ENCODE measurements around the gene GLIS1. TPM values are rescaled to one million over a fixed set of nuclear protein-coding genes. Genes with fewer than 3 reads are reported as not detected.

Gene GLIS1
- total RNA-seq, 1 experiment from 2014 or later = 0.13 TPM

DNA sequence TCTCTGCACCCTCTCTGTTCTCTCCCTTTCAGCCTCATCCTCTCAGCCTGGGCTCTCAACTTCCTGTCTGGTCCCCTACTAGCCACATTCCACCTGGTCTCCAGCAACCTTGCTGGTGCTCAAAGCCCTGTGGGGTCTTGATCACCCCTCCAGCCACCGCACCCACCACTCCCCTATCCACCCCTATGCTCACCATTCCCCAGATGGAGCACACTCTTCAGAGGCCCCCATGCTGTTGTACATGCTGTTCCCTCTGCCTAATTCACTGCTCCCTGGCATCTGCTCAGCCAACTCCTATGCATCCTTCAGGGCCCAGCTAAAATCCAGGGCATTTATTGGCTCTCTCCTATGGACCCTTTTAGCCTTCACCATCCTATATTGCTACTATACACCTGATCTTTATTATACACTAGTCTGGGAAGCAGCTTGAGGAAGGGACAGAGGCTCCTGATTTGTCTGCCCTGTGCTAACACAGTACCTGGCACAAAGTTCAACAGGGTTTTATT lies 81.0 kb downstream of the GLIS1 start:
- H3K27me3 ChIP-seq (replicated peaks; ENCODE audit: insufficient read depth, low read depth, low read length, poor library complexity) = no peaks in the 10 kb centered on the region
- intact Hi-C loops (cut with micrococcal nuclease; ENCODE audit: unreplicated experiment) = no loop called here
- no peaks in the 10 kb centered on the region for H3K9me3 ChIP-seq (ENCODE audit: low read depth, low read length, poor library complexity, severe bottlenecking)
- no peak overlapping the region for H3K27ac ChIP-seq (ENCODE audit: low read depth, low read length, poor library complexity, severe bottlenecking)
- no peaks in the 10 kb centered on the region for H3K36me3 ChIP-seq (ENCODE audit: insufficient read depth, low read length, poor library complexity, severe bottlenecking)
- ChIA-PET POLR2A (ENCODE audit: low non-redundant PET) (no interaction called here), CTCF (no interaction called here)
- H3K4me3 ChIP-seq (ENCODE audit: low read depth, low read length, poor library complexity, severe bottlenecking) = no peak overlapping the region
- DNase-seq (ENCODE audit: low spot score) = no peak
- no TSS peak for BruUV-seq (replicated peaks)
- no peaks in the 10 kb centered on the region for H3K4me1 ChIP-seq (ENCODE audit: insufficient read depth, low read length, poor library complexity, severe bottlenecking)
- TF ChIP-seq CTCF (conservative IDR thresholded peaks at IDR 0.05; ENCODE audit: low read depth, low read length) (no peak), EZH2 (IDR thresholded peaks at IDR 0.05; ENCODE audit: borderline replicate concordance, low read depth, low read length, poor library complexity, severe bottlenecking) (no peak)

DNA sequence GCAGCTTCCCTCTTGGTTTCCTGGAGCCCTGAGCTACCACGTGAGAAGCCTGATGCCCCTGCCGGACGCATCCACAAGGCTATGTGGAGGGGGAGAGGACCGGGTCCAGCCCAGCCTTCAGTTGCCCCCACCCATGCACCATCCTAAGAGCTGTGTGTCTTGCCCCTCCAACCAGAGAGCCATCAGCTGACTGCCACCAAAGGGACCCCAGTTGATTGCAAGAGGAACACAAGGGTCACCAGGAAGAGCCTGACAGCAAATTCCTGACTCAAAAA lies 81.5 kb downstream of the GLIS1 start:
- H3K27me3 ChIP-seq (replicated peaks; ENCODE audit: insufficient read depth, low read depth, low read length, poor library complexity) = no peaks in the 10 kb centered on the region
- H3K4me1 ChIP-seq (ENCODE audit: insufficient read depth, low read length, poor library complexity, severe bottlenecking) = no peaks in the 10 kb centered on the region
- H3K36me3 ChIP-seq (ENCODE audit: insufficient read depth, low read length, poor library complexity, severe bottlenecking) = no peaks in the 10 kb centered on the region
- no peak for DNase-seq (ENCODE audit: low spot score)
- ChIA-PET POLR2A (ENCODE audit: low non-redundant PET) (no interaction called here), CTCF (no interaction called here)
- intact Hi-C loops (cut with micrococcal nuclease; ENCODE audit: unreplicated experiment) = no loop called here
- BruUV-seq (replicated peaks) = no TSS peak
- no peak overlapping the region for H3K27ac ChIP-seq (ENCODE audit: low read depth, low read length, poor library complexity, severe bottlenecking)
- no peaks in the 10 kb centered on the region for H3K9me3 ChIP-seq (ENCODE audit: low read depth, low read length, poor library complexity, severe bottlenecking)
- no peak overlapping the region for H3K4me3 ChIP-seq (ENCODE audit: low read depth, low read length, poor library complexity, severe bottlenecking)
- TF ChIP-seq EZH2 (IDR thresholded peaks at IDR 0.05; ENCODE audit: borderline replicate concordance, low read depth, low read length, poor library complexity, severe bottlenecking) = no peak
- no peak for TF ChIP-seq CTCF (conservative IDR thresholded peaks at IDR 0.05; ENCODE audit: low read depth, low read length)

GRCh38 chr1:53656747-53657530 lies 82.0 kb downstream of the GLIS1 start:
- no peaks in the 10 kb centered on the region for H3K27me3 ChIP-seq (replicated peaks; ENCODE audit: insufficient read depth, low read depth, low read length, poor library complexity)
- intact Hi-C loops (cut with micrococcal nuclease; ENCODE audit: unreplicated experiment) = no loop called here
- H3K36me3 ChIP-seq (ENCODE audit: insufficient read depth, low read length, poor library complexity, severe bottlenecking) = no peaks in the 10 kb centered on the region
- no peaks in the 10 kb centered on the region for H3K4me1 ChIP-seq (ENCODE audit: insufficient read depth, low read length, poor library complexity, severe bottlenecking)
- ChIA-PET POLR2A (ENCODE audit: low non-redundant PET) (no interaction called here), CTCF (no interaction called here)
- H3K4me3 ChIP-seq (ENCODE audit: low read depth, low read length, poor library complexity, severe bottlenecking) = no peak overlapping the region
- BruUV-seq (replicated peaks) = no TSS peak
- no peak for DNase-seq (ENCODE audit: low spot score)
- H3K27ac ChIP-seq (ENCODE audit: low read depth, low read length, poor library complexity, severe bottlenecking) = no peak overlapping the region
- TF ChIP-seq EZH2 (IDR thresholded peaks at IDR 0.05; ENCODE audit: borderline replicate concordance, low read depth, low read length, poor library complexity, severe bottlenecking) = no peak
- no peak for TF ChIP-seq CTCF (conservative IDR thresholded peaks at IDR 0.05; ENCODE audit: low read depth, low read length)
- no peaks in the 10 kb centered on the region for H3K9me3 ChIP-seq (ENCODE audit: low read depth, low read length, poor library complexity, severe bottlenecking)

Measured in A673 (cell line).